Measurements from ENCODE around the gene SOST.

- no peak for TF ChIP-seq YY1 (IDR thresholded peaks at IDR 0.05; ENCODE audit: insufficient read depth, insufficient read length)
- no peak for TF ChIP-seq ZNF274 (IDR thresholded peaks at IDR 0.05; ENCODE audit: low read depth, low read length)
Measured at GRCh38 chr17:43769859-43770258, 11.3 kb upstream of the SOST start.

Data from NT2/D1 (cell line).